ENCODE data around the gene CACNA1E.
"Not testable (repeated sequence)": the region's sequence is repeated elsewhere in the genome, so short reads cannot be mapped to it uniquely, and the experiment has no call there.

Gene CACNA1E

DNA sequence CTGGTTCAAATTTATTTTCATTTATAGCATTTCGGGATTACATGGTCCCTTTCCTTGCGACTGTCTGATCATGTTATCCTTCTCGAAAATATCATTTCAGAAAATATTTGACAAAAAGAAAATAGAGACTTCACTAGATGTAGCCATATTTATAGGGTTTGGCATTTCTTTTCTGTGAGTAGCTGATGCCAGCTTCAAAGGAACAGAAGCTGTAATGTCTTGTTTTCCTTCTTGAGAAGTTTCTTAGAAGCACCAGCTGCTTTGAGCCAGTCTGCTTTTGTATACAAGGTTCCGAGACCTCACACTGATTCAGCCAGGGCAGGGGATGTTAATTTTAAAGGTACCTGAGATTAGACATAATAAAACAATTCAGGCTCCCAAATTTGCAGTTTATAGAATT, 329.9 kb downstream of the CACNA1E start:
- no peak for DNase-seq (ENCODE audit: low read depth)

DNA sequence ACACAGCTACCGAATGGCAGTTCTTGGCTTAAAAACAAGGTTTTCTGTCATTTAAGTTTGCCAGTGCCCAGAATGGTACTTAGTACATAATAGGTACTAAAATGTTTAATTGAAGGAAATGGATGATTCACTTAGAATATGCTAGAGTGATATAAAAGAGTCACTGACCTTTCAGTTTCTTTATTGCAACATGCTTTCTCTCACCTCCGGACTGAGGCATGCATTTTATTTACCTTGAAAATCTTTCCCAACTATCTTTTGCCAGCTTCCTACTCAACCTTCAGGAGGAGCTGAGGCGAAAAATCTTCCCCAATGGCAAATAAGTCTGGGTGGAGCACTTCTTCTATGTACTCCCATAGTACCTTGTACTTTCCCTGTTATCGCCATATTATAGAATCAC, 333.3 kb downstream of the CACNA1E start:
- DNase-seq (ENCODE audit: low read depth): no peak

DNA sequence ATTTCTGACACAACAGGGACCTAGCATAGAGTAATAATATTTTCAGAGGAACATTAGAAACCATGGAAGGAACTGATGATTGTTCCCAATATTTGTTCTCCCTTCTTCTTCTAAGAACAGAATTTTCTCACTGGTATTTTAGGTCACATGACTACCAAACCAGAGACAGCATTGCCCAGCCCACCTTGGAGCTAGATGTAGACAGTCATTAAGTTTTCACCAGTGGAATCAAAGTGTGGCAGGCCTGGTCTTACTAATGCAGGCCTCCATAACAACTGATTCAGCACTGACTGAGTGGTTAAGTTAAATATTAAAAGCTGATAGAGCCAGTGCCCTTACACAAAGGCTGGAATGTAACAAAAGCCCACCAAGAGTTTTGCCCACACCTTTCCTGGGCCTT, 333.8 kb downstream of the CACNA1E start:
- no peak for DNase-seq (ENCODE audit: low read depth)

DNA sequence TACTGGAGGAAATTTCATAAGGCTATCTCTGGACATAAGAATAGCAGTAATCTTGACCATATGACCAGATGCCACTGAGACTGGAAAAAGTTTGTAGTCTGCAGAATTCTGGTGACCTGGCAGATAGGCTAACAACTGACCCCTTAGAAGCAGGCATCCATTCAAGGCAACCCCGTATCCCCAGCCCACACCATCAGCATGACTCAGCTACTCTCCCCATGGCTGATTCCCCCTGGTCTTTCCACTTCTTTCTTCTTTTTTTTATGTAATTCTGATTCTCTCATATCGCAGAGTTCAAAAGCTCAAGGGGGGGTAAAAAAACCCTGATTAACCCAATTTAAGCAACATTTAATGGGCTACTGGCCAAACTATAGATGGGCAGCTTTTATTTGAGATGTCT, 335.1 kb downstream of the CACNA1E start:
- DNase-seq (ENCODE audit: low read depth): no peak

- no peak for DNase-seq (ENCODE audit: low read depth)
These were observed 335.6 kb downstream of the CACNA1E start for GRCh38 chr1:181818943-181819342.

GRCh38 chr1:181821701-181822100, 338.4 kb downstream of the CACNA1E start:
- DNase-seq (ENCODE audit: low read depth): no peak

GRCh38 chr1:181832173-181832880, 349.0 kb downstream of the CACNA1E start:
- DNase-seq (ENCODE audit: low read depth): not testable (repeated sequence)

DNA sequence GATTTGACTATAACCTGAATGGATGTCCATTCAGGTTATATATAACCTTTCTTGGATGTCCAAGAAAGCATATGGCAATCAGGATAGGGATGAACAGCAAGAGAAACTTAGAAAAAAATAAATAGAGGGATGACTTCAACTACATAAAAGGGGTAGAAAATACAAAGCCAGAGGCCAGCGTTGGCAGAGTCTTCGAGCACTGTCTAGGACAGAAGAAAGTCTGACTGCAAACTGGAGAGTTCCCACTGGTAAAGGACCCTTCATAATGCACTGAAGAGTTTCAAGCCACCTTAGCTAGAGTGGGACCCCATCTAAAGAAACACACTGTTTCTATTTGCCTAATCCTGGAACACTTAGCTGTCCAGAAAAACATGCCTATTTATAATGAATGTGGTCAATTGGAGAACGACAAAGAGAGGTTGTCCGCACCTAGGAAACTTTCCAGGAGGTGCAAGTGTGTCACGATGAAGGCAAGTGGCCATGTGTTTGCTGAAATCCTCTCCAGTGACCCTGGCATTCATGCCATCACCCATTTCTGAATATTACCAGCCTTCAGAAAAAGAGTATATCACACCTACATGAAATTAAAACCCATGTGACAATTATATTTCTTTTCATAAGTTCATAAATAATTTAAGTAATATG, 362.8 kb downstream of the CACNA1E start:
- DNase-seq (ENCODE audit: low read depth): no peak

DNA sequence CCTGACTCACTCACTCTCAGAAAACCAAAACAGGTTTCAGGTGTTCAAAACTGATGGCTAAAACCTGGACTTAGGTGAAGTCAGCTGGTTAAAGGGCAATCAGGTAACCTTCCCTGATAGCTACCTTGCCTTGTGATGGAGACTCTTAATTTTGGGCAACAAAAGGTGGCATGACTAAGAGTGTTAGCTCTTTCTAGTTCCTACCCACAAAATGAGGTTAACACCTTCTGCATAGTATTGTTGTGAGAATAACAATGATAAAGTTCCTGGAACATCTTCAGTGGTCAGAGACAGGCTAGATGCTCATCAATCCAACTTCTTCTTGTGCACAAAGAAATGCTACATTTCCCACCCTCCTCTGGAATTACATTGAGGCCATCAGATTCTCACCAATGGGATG, 363.4 kb downstream of the CACNA1E start:
- DNase-seq (ENCODE audit: low read depth): no peak

GRCh38 chr1:181849071-181849470, 365.8 kb downstream of the CACNA1E start:
- no peak for DNase-seq (ENCODE audit: low read depth)

GRCh38 chr1:181854212-181854611, 370.9 kb downstream of the CACNA1E start:
- DNase-seq (ENCODE audit: low read depth): not testable (repeated sequence)

DNA sequence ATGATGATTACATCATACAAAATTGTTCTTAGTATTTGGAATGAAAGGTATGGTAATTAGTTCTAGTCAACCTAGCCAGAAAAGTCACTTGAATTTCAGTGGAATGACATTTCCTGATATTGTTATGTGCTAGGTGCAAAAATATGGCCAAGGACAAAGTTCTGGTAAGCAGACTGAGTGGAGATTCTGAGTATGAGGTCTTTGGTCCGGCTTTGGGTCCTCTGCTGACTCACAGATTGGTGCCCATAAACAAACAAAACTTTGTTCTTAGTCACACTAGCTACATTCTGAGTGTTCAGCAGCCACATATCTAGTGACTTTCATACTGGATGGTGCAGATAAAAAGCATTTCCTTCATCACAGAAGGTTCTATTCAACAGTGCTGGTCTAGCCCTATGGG, 372.1 kb downstream of the CACNA1E start:
- DNase-seq (ENCODE audit: low read depth): no peak

All from EH (cell line).